ENCODE data around the gene MUC3A.

- TF ChIP-seq CTCF (IDR thresholded peaks at IDR 0.05; ENCODE audit: borderline replicate concordance, extremely low read depth, low read length, poor library complexity, severe bottlenecking) (no peak), EZH2 (IDR thresholded peaks at IDR 0.05; ENCODE audit: borderline replicate concordance, low read depth, low read length, severe bottlenecking) (no peak)
Measured at GRCh38 chr7:100908512-100908911, 40.8 kb upstream of the MUC3A start.

All from DND-41 (cell line).